Hepatocyte (in vitro differentiated cells): Measurements from ENCODE around the gene RAB3GAP1. TPM values are rescaled to one million over a fixed set of nuclear protein-coding genes. Genes with fewer than 3 reads are reported as not detected.

Source experiments
- DNase-seq: peaks from one replicate; pipeline ENCODE4 v3.0.0-alpha.2; 2016; ENCODE audit warnings: low spot score
- H2AFZ ChIP-seq: fragments of 200-600 bp; sonication (generic); 2 replicates; pipeline ENCODE4 v1.6.0; 2016; ENCODE audit warnings: antibody characterized with exemption, mild to moderate bottlenecking
- H3K27ac ChIP-seq: fragments of 200-600 bp; sonication (generic); 2 replicates; pipeline ENCODE4 v1.5.1; 2016; ENCODE audit warnings: mild to moderate bottlenecking
- H3K27me3 ChIP-seq: fragments of 200-600 bp; sonication (generic); 2 replicates; pipeline ENCODE4 v1.6.1; 2016
- H3K36me3 ChIP-seq: fragments of 200-600 bp; sonication (generic); replicated peaks from 2 replicates; pipeline ENCODE4 v1.5.1; 2016; ENCODE audit warnings: low read depth; ENCODE audit not compliant: insufficient read depth
- H3K4me1 ChIP-seq: fragments of 200-600 bp; sonication (generic); 2 replicates; pipeline ENCODE4 v1.5.1; 2016; ENCODE audit warnings: mild to moderate bottlenecking, moderate library complexity; ENCODE audit not compliant: insufficient read depth
- H3K4me2 ChIP-seq: fragments of 200-600 bp; sonication (generic); 2 replicates; pipeline ENCODE4 v1.6.0; 2016
- H3K4me3 ChIP-seq: fragments of 200-600 bp; sonication (generic); 2 replicates; pipeline ENCODE4 v1.5.1; 2016; ENCODE audit warnings: mild to moderate bottlenecking
- H3K79me2 ChIP-seq: fragments of 200-600 bp; sonication (generic); 2 replicates; pipeline ENCODE4 v1.6.0; 2017; ENCODE audit warnings: mild to moderate bottlenecking
- H3K9me2 ChIP-seq: fragments of 200-600 bp; sonication (generic); replicated peaks from 2 replicates; pipeline ENCODE4 v1.6.0; 2017; ENCODE audit warnings: mild to moderate bottlenecking; ENCODE audit not compliant: insufficient read depth
- H3K9me3 ChIP-seq: fragments of 200-600 bp; sonication (generic); 2 replicates; pipeline ENCODE4 v1.5.1; 2016; ENCODE audit warnings: low read depth, mild to moderate bottlenecking
- H4K20me1 ChIP-seq: fragments of 200-600 bp; sonication (generic); 2 replicates; pipeline ENCODE4 v1.6.0; 2016; ENCODE audit warnings: mild to moderate bottlenecking; ENCODE audit not compliant: insufficient read depth, poor library complexity, severe bottlenecking
- CTCF ChIP-seq: fragments of 200-600 bp; sonication (generic); IDR thresholded peaks from 2 replicates; pipeline ENCODE4 v1.5.1; 2016; ENCODE audit warnings: antibody characterized with exemption, mild to moderate bottlenecking; ENCODE audit not compliant: poor library complexity
- EZH2 ChIP-seq: fragments of 200-600 bp; sonication (generic); IDR thresholded peaks from 2 replicates; pipeline ENCODE4 v1.6.1; 2016; ENCODE audit warnings: antibody characterized with exemption, mild to moderate bottlenecking, borderline replicate concordance
- EZH2phosphoT487 ChIP-seq: fragments of 200-600 bp; sonication (generic); IDR thresholded peaks from one replicate; pipeline ENCODE4 v1.6.1; 2018; ENCODE audit warnings: antibody characterized with exemption, mild to moderate bottlenecking, low read depth, moderate library complexity; ENCODE audit not compliant: unreplicated experiment, severe bottlenecking
- WGBS: methylation state at CpG from one replicate; pipeline ENCODE4 v1.1.6; 2016; ENCODE audit warnings: low lambda C conversion rate; ENCODE audit errors: missing lambda C conversion rate; 5-methylcytosine and 5-hydroxymethylcytosine counted together
- polyA plus RNA-seq: library from polyadenylated mRNA; unstranded; fragments of >200 nt; fragmentation: Nextera tagmentation; extraction: Ambion mirVana; gene quantifications from 2 replicates; pipeline ENCODE4 v1.2.1, GENCODE V29; 2016
- total RNA-seq: library from RNA; depleted of rRNA; stranded (reverse); fragments of >200 nt; gene quantifications from 2 replicates; pipeline ENCODE4 v1.2.3, GENCODE V29; 2014

Gene RAB3GAP1
- total and polyA plus RNA-seq, 2 experiments from 2014 or later = 17.7 to 62.5 TPM

GRCh38 chr2:135190799-135191198 lies 138.7 kb downstream of the RAB3GAP1 start:
- Histone ChIP-seq H3K4me2 (no peak overlapping the region), H3K27me3 (no peaks in the 10 kb centered on the region), H3K9me2 (no peaks in the 10 kb centered on the region), H3K9me3 (no peaks in the 10 kb centered on the region), H4K20me1 (no peaks in the 10 kb centered on the region), H3K4me1 (no peaks in the 10 kb centered on the region), H3K79me2 (no peaks in the 10 kb centered on the region), H2AFZ (no peak overlapping the region), H3K27ac (no peak overlapping the region), H3K36me3 (no peaks in the 10 kb centered on the region), H3K4me3 (no peak overlapping the region)
- no peak for TF ChIP-seq EZH2
- no peak for TF ChIP-seq CTCF
- no peak for TF ChIP-seq EZH2phosphoT487
- DNase-seq = no peak

- Histone ChIP-seq H3K4me2 (no peak overlapping the region), H3K9me3 (no peaks in the 10 kb centered on the region), H3K27ac (no peak overlapping the region), H3K79me2 (no peaks in the 10 kb centered on the region), H3K27me3 (no peaks in the 10 kb centered on the region), H3K36me3 (no peaks in the 10 kb centered on the region), H2AFZ (no peak overlapping the region), H3K9me2 (no peaks in the 10 kb centered on the region), H3K4me3 (no peak overlapping the region), H4K20me1 (no peaks in the 10 kb centered on the region), H3K4me1 (no peaks in the 10 kb centered on the region)
- TF ChIP-seq EZH2phosphoT487 = no peak
- TF ChIP-seq CTCF = no peak
- TF ChIP-seq EZH2 = no peak
- WGBS = 97% methylated on average over 3 of the region's 3 CpGs
- DNase-seq = no peak
Measured at GRCh38 chr2:135198481-135198880, 146.4 kb downstream of the RAB3GAP1 start.

- TF ChIP-seq EZH2 (no peak), CTCF (no peak), EZH2phosphoT487 (no peak)
- no peaks in the 10 kb centered on the region for H3K9me2 ChIP-seq
- no peak overlapping the region for H3K4me2 ChIP-seq
- H3K27ac ChIP-seq = no peak overlapping the region
- H4K20me1 ChIP-seq = no peaks in the 10 kb centered on the region
- no peaks in the 10 kb centered on the region for H3K27me3 ChIP-seq
- no peaks in the 10 kb centered on the region for H3K36me3 ChIP-seq
- H3K4me3 ChIP-seq = no peak overlapping the region
- H3K4me1 ChIP-seq = no peaks in the 10 kb centered on the region
- no peak overlapping the region for H2AFZ ChIP-seq
- no peak for DNase-seq
- H3K9me3 ChIP-seq = no peaks in the 10 kb centered on the region
- H3K79me2 ChIP-seq = no peaks in the 10 kb centered on the region
Measured at GRCh38 chr2:135202751-135203150, 150.7 kb downstream of the RAB3GAP1 start.

GRCh38 chr2:135203944-135204343 lies 151.9 kb downstream of the RAB3GAP1 start:
- H3K36me3 ChIP-seq = no peaks in the 10 kb centered on the region
- H3K9me2 ChIP-seq = no peaks in the 10 kb centered on the region
- H3K9me3 ChIP-seq = no peaks in the 10 kb centered on the region
- no peak overlapping the region for H2AFZ ChIP-seq
- no peak for TF ChIP-seq EZH2phosphoT487
- TF ChIP-seq EZH2 = no peak
- no peak for TF ChIP-seq CTCF
- no peak overlapping the region for H3K4me3 ChIP-seq
- H3K79me2 ChIP-seq = no peaks in the 10 kb centered on the region
- no peak for DNase-seq
- H3K4me1 ChIP-seq = no peaks in the 10 kb centered on the region
- no peak overlapping the region for H3K27ac ChIP-seq
- H3K4me2 ChIP-seq = no peak overlapping the region
- WGBS = 84% methylated on average over 3 of the region's 3 CpGs
- no peaks in the 10 kb centered on the region for H3K27me3 ChIP-seq
- H4K20me1 ChIP-seq = no peaks in the 10 kb centered on the region
